ENCODE measurements around the gene STOX2. TPM values are rescaled to one million over a fixed set of nuclear protein-coding genes. Genes with fewer than 3 reads are reported as not detected.

Gene STOX2
- total and polyA plus RNA-seq, 2 of the 8 experiments (the other 6 are each of a cell fraction or from before 2014, with no cell fraction given), result 5.5 to 20.0 TPM

- TF ChIP-seq CHD7 (IDR thresholded peaks at IDR 0.05; ENCODE audit: insufficient replicate concordance, low read length), result peak; percentile 59
- no peak for TF ChIP-seq FOSL1 (IDR thresholded peaks at IDR 0.05; ENCODE audit: insufficient read depth, low read depth, low read length)
Observed at GRCh38 chr4:183878251-183878970, 26.7 kb upstream of the STOX2 start (continued).
